ENCODE measurements around the gene RENBP.
A peak's percentile ranks its signal among the peaks of the same experiment; 100 is the strongest.

Gene RENBP

GRCh38 chrX:153956044-153956907 is 11.8 kb upstream of the RENBP start:
- in situ Hi-C loops (cut with MboI; ENCODE audit: low pct_unique_long_range_greater_than_20kb, low sequenced_read_pairs, unreplicated experiment), result no loop called here
- TF ChIP-seq, protein P1, sequence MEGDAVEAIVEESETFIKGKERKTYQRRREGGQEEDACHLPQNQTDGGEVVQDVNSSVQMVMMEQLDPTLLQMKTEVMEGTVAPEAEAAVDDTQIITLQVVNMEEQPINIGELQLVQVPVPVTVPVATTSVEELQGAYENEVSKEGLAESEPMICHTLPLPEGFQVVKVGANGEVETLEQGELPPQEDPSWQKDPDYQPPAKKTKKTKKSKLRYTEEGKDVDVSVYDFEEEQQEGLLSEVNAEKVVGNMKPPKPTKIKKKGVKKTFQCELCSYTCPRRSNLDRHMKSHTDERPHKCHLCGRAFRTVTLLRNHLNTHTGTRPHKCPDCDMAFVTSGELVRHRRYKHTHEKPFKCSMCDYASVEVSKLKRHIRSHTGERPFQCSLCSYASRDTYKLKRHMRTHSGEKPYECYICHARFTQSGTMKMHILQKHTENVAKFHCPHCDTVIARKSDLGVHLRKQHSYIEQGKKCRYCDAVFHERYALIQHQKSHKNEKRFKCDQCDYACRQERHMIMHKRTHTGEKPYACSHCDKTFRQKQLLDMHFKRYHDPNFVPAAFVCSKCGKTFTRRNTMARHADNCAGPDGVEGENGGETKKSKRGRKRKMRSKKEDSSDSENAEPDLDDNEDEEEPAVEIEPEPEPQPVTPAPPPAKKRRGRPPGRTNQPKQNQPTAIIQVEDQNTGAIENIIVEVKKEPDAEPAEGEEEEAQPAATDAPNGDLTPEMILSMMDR (IDR thresholded peaks at IDR 0.05; ENCODE audit: extremely low read depth, insufficient read depth, missing control alignments), result no peak

DNA sequence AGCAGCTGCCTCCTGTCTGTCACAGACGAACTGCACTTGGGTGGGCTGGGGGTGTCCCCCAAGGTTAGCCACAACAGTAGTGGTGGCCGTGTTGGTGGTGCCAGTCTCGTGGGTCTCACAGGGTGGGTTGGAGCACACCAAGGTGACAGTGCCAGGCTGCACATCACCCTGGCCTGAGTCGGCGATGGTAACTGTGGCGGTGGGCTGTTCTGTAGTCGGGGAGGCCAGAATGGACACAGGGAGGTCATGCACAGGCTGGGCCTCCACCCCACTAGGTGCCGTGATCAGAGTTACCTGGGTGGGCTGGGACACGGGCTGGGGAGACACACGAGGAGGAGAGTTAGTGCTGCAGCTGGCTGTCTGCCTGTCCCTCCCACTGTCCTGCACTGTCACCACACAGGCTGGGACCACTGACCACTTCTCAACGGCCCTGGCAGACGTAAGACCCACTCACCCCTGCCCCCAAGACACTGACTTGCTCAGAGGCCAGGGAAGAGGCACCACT is 10.8 kb upstream of the RENBP start:
- in situ Hi-C loops (cut with MboI; ENCODE audit: low pct_unique_long_range_greater_than_20kb, low sequenced_read_pairs, unreplicated experiment), result no loop called here
- TF ChIP-seq, protein P1 (IDR thresholded peaks at IDR 0.05; ENCODE audit: extremely low read depth, insufficient read depth, missing control alignments), result no peak
- no peak for DNase-seq (ENCODE audit: low spot score)

More at GRCh38 chrX:153956044-153956907, 11.8 kb upstream of the RENBP start:
- no peak for DNase-seq (ENCODE audit: low spot score)

GRCh38 chrX:153954558-153955227 is 10.2 kb upstream of the RENBP start:
- in situ Hi-C loops (cut with MboI; ENCODE audit: low pct_unique_long_range_greater_than_20kb, low sequenced_read_pairs, unreplicated experiment), result no loop called here
- no peak for DNase-seq (ENCODE audit: low spot score)
- TF ChIP-seq, protein P1 (IDR thresholded peaks at IDR 0.05; ENCODE audit: extremely low read depth, insufficient read depth, missing control alignments), result no peak

GRCh38 chrX:153953892-153954557 is 9.6 kb upstream of the RENBP start:
- in situ Hi-C loops (cut with MboI; ENCODE audit: low pct_unique_long_range_greater_than_20kb, low sequenced_read_pairs, unreplicated experiment), result no loop called here
- TF ChIP-seq, protein P1 (IDR thresholded peaks at IDR 0.05; ENCODE audit: extremely low read depth, insufficient read depth, missing control alignments), result no peak
- no peak for DNase-seq (ENCODE audit: low spot score)

DNA sequence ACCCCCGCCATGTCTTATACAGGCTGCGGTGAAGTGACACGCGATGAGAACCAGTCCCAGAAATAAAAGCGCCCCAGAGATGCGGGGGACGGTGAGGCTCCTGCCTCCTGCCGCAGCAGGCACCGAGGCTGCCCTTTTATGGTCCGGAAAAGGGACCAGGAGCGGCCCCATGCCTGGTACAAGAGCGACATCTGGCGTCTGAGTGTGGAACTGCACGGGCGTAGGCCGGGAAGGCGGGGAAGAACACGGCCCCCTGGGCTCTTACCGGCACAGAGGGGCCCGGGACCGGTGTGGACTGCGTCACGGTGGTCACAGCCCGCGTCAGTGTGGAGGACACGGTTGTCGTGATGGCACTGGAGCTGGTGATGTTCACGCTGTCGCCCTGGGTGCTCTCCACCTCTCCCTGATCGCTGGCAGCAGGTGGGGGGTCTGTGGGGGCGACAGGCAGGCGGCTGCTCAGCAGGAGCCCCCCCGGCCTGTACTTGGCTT is 8.9 kb upstream of the RENBP start:
- TF ChIP-seq, protein P1 (IDR thresholded peaks at IDR 0.05; ENCODE audit: extremely low read depth, insufficient read depth, missing control alignments), result peak; percentile 98
- peak; percentile 91 for DNase-seq (ENCODE audit: low spot score)
- in situ Hi-C loops (cut with MboI; ENCODE audit: low pct_unique_long_range_greater_than_20kb, low sequenced_read_pairs, unreplicated experiment), result no loop called here

DNA sequence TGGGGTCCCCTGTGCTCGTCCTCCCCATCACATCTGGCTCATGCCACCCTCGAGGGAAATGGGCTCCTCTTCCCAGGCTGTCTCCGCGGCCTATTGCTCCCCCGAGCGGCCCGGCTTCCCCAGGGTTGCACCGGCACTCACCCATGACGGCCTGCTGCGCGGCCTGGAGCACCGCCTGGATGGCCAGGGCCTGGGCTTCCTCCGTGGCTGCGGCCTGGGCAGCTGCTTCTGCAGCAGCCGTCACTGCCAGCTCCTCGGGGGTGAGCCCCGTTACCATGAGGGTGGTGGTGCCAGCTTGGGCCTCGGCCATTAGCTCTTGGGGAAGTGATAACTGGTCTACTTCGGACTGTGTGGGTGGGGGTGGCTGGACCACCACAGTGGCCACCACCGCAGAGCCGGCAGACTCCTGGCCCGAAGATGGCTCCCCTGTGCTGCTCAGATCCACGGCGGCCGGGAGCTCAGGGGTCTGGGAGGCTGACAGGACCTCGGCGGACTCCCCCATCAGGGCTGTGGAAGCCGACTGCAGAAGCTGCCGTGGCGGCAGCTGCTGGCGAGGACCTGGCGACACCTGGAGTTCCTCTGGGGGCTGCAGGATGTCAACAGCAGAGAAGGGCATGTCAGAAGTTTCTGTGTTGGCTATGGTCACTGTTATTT is 8.1 kb upstream of the RENBP start:
- no peak for DNase-seq (ENCODE audit: low spot score)
- TF ChIP-seq, protein P1 (IDR thresholded peaks at IDR 0.05; ENCODE audit: extremely low read depth, insufficient read depth, missing control alignments), result no peak
- in situ Hi-C loops (cut with MboI; ENCODE audit: low pct_unique_long_range_greater_than_20kb, low sequenced_read_pairs, unreplicated experiment), result no loop called here
